NCI-H1417 treated with DMSO at 0.1 percent for 48 hours (cell line): ENCODE results near the gene ETS2.

ENCODE experiments used
- DNase-seq: peaks from one replicate; lab custom pipeline; 2025; lab: John Stamatoyannopoulos, UW

The ETS2 gene

DNA sequence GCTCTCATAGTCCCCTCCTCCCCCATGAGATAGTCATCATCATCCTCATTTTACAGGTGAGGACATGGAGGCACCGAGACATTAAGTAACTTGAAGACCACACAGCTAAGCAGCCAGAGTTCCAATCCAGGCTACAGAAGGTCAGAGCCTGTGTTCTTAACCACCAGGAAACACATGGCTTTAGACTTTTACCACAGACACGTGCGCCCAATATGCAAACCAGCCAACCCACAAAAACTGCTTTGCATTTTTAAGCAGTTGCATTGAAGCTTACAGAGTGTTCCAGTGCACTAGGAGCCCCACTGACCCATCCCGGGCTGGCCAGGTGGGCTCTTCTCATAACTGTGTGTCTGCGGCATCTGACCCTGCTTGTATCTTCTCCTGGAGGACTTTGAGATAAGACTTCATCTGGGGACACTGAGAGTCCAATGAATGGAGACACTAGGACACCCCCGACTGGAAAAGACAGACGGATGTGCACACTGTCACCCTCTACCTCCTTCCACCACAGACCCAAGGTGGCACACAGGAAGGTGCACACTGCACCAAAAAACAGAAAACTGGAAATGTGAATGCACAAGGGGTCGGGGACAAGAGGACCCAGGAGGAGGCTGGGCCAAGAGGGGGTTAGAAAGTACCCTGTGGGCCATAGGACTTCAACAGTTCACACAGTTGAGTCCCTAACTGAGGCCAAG is 56.4 kb downstream of the ETS2 start:
- DNase-seq, result no peak

DNA sequence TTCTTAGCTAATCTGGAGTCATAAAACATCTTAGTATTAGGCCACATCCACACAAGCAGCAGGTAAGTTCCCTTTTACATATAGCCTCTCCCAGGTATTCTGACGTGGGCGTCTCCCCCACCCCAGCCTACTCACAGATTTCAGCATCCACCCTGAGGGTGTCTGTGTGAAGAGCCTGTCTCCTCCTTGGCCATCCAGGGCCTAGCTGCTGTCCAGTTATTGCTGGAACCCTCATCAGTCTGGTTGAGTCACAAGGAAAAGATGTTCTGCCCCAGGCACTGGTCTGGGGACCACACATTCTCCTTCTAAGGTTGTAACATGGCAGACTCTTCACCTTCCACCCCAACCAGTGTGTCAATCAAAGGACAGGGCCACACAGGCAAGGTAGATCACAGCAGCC is 57.6 kb downstream of the ETS2 start:
- no peak for DNase-seq

DNA sequence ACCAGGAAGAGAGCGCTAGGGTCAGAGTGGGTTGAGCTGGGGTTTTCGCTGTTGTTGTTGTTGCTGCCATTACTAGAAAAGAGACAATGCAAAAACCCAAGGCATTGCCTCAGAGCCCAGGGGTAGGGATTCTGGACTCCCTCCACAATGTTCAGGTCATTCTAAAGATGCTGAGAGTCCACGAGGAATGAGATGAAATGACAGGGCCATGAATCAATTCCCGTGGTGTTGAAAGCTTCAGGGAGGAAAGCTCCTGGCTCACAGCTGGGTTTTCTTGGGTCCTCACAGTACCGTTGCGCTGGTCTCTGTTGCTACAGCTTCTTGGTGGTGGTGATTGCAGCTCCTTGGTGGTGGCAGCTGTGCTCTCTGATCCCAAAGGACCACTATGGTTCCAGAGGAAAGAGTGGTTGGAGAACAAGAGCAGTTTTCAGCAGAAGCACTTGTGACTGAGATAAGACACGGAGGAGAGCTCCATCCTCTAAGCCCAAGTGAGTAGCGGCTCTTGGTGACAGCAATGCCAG is 58.2 kb downstream of the ETS2 start:
- no peak for DNase-seq

DNA sequence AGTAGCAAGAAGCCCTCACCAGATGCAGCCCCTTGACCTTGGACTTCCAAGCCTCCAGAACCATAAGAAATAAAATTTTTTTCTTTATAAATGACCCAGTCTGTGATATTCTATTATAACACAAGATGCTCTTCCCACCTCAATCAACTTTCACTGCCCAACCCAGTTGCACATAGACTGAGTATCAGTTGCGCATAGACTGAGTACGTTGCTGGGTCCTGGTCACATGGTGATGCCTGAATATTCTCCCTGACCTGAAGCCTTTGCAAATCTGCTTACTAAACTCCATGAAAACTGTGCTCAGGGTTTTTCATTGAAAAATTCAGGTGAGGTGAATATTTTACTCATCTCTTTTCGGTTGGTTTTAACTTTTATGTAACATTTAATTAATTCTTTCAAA is 59.2 kb downstream of the ETS2 start:
- no peak for DNase-seq

DNA sequence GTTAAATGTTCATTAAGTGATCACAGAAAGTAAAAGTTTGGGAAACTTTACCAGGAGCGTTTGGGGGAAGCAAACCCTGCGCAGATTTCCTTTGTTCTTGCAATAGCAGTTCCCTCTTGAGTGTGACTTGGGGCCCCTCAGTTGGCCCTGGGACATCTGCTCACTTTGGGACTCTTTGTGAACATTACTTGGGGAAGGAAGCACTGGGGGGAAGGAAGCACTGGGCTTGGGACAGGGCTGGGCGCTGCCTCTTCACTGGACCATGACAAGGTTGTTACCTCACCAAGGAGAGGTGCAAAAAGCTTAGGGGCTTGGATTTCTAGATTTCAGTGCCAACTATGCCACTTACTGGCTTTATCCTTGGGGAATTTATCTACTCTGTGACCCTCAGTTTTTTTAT is 63.5 kb downstream of the ETS2 start:
- DNase-seq, result no peak

DNA sequence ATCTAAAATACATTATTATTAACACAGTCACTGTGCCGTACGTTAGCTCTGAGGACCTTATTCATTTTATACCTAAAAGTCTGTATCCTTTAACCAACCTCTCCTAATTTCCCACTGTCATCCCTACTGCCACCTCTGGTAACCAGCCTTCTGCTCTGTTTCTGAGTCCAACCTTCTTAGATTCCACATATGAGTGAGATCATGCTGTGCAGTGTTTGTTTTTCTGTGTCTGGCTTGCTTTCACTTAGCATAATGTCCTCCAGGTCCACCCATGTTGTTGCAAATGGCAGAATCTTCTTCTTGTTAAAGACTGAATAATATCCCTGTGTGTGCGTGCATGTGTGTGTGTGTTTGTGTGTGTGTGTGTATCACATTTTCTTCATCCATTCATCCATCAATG is 64.2 kb downstream of the ETS2 start:
- DNase-seq, result peak; percentile 24
